ENCODE measurements around the gene AK8.
A peak's percentile ranks its signal among the peaks of the same experiment; 100 is the strongest.

AK8 gene

GRCh38 chr9:132825430-132825829, 52.7 kb downstream of the AK8 start:
- DNase-seq (ENCODE audit: low spot score), result no peak

- no peak for DNase-seq (ENCODE audit: low spot score)
Measured at GRCh38 chr9:132824951-132825350, 53.1 kb downstream of the AK8 start.

GRCh38 chr9:132824151-132824550, 53.9 kb downstream of the AK8 start:
- DNase-seq (ENCODE audit: low spot score), result no peak

GRCh38 chr9:132823370-132824145, 54.5 kb downstream of the AK8 start:
- no peak for DNase-seq (ENCODE audit: low spot score)

- no peak for DNase-seq (ENCODE audit: low spot score)
Measured at GRCh38 chr9:132820169-132820944, 57.7 kb downstream of the AK8 start.

GRCh38 chr9:132818588-132818987, 59.5 kb downstream of the AK8 start:
- DNase-seq (ENCODE audit: low spot score), result no peak

- no peak for DNase-seq (ENCODE audit: low spot score)
Measured at GRCh38 chr9:132814937-132815336, 63.1 kb downstream of the AK8 start.

- no peak for DNase-seq (ENCODE audit: low spot score)
Measured at GRCh38 chr9:132813115-132813771, 64.8 kb downstream of the AK8 start.

GRCh38 chr9:132811985-132812384, 66.1 kb downstream of the AK8 start:
- DNase-seq (ENCODE audit: low spot score), result no peak

- no peak for DNase-seq (ENCODE audit: low spot score)
Measured at GRCh38 chr9:132810314-132810713, 67.8 kb downstream of the AK8 start.

- DNase-seq (ENCODE audit: low spot score), result no peak
Measured at GRCh38 chr9:132809677-132810271, 68.3 kb downstream of the AK8 start.

- no peak for DNase-seq (ENCODE audit: low spot score)
Measured at GRCh38 chr9:132808645-132809044, 69.4 kb downstream of the AK8 start.

GRCh38 chr9:132806723-132807421, 71.2 kb downstream of the AK8 start:
- DNase-seq (ENCODE audit: low spot score), result no peak

- no peak for DNase-seq (ENCODE audit: low spot score)
Measured at GRCh38 chr9:132806306-132806705, 71.8 kb downstream of the AK8 start.

- DNase-seq (ENCODE audit: low spot score), result no peak
Measured at GRCh38 chr9:132804576-132805295, 73.3 kb downstream of the AK8 start.

- no peak for DNase-seq (ENCODE audit: low spot score)
Measured at GRCh38 chr9:132802121-132802795, 75.8 kb downstream of the AK8 start.

- DNase-seq (ENCODE audit: low spot score), result no peak
Measured at GRCh38 chr9:132801659-132802058, 76.4 kb downstream of the AK8 start.

GRCh38 chr9:132800038-132800648, 77.9 kb downstream of the AK8 start:
- peak; percentile 79 for DNase-seq (ENCODE audit: low spot score)

- DNase-seq (ENCODE audit: low spot score), result no peak
Measured at GRCh38 chr9:132798817-132799790, 79.0 kb downstream of the AK8 start.

Data from AG08396 (cell line).